ENCODE measurements around the gene SRRD. TPM values are rescaled to one million over a fixed set of nuclear protein-coding genes. Genes with fewer than 3 reads are reported as not detected.
A peak's percentile ranks its signal among the peaks of the same experiment; 100 is the strongest.
"Not testable (repeated sequence)": the region's sequence is repeated elsewhere in the genome, so short reads cannot be mapped to it uniquely, and the experiment has no call there.

Gene SRRD
- total and polyA plus RNA-seq, 2 of the 8 experiments (the other 6 are each of a cell fraction or from before 2014, with no cell fraction given): 17.1 to 25.3 TPM

DNA sequence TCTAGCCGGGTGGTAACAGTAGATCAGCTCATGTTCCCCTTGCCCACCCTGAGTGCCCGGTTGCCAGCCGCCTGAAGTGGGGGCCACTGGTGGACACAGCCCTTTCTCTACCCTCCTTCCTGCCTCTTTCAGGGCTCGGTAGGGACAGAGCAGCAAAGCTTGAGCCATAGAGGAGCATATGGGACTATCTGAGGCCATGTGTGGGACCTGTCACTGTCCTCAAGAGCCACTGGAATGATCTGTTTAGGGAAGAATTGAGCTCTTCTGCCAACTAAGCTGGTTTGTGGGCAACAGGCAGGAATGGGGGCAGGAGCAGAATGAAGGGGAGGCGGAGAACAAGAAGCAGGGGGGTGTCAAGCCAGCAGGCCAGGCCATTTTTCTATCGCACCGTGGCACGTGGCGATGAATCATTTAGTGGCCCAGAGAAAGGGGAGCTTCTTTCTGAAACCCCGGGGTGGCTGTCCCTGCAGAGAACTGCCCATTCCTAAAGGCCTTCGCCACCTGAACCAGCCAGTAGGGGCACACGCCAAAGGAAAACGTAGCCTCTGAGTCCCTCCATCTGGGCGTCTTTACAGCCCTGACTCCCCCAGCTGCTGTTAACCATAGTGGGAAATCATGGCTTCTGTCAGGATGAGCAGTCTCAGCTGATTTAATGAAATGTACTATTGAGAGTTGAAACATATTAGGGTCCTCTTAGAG, 45.8 kb upstream of the SRRD start (continued):
- TF ChIP-seq, protein P1, sequence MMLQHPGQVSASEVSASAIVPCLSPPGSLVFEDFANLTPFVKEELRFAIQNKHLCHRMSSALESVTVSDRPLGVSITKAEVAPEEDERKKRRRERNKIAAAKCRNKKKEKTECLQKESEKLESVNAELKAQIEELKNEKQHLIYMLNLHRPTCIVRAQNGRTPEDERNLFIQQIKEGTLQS (IDR thresholded peaks at IDR 0.05; ENCODE audit: insufficient read depth, low read depth, low read length): no peak
- TF ChIP-seq RAD21 (IDR thresholded peaks at IDR 0.05 in 1 of 2, conservative IDR thresholded peaks at IDR 0.05 in 1 of 2; ENCODE audit: low read depth in 2 of 2, low read length in 2 of 2): peak in 1 of 2 experiments; percentile 30; a peak in 2 of 4 replicates

DNA sequence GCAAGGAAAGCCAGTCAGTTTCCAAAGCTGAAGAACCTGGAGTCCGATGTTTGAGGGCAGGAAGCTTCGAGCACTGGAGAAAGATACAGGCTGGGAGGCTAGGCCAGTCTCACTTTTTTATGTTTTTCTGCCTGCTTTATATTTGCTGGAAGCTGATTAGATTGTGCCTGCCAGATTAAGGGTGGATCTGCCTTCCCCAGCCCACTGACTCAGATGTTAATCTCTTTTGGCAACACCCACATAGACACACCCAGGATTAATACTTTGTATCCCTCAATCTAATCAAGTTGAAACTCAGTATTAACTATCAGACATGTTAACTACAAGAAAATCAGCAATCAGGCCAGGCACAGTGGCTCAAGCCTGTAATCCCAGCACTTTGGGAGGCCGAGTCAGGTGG, 44.9 kb upstream of the SRRD start:
- not testable (repeated sequence) for H2BK5ac ChIP-seq (ENCODE audit: low read depth, low read length); H2BK12ac ChIP-seq (ENCODE audit: low read depth, low read length); H3K79me2 ChIP-seq (ENCODE audit: control insufficient read depth in 1 of 2, insufficient read depth in 2 of 2, low read length in 2 of 2); H2BK15ac ChIP-seq (ENCODE audit: low read length); H2BK20ac ChIP-seq (ENCODE audit: low read length); H3K27me3 ChIP-seq (replicated peaks in 1 of 4; ENCODE audit: control insufficient read depth in 3 of 4, extremely low read depth in 1 of 4, insufficient read depth in 3 of 4, low read length in 3 of 4); H3K4me2 ChIP-seq (ENCODE audit: insufficient read depth in 1 of 2, low read depth in 2 of 2, low read length in 2 of 2); H2BK120ac ChIP-seq (replicated peaks; ENCODE audit: low read depth, low read length); H3K36me3 ChIP-seq (ENCODE audit: control insufficient read depth in 2 of 4, insufficient read depth in 4 of 4, low read length in 3 of 4); H3K4me3 ChIP-seq (ENCODE audit: extremely low read depth in 1 of 4, insufficient read depth in 2 of 4, low read depth in 3 of 4, low read length in 4 of 4); H2AFZ ChIP-seq (ENCODE audit: low read length); H2AK5ac ChIP-seq (ENCODE audit: low read depth, low read length); H3K4me1 ChIP-seq (replicated peaks in 1 of 4; ENCODE audit: control insufficient read depth in 3 of 4, insufficient read depth in 4 of 4, low read length in 3 of 4); H3K9ac ChIP-seq (replicated peaks in 1 of 4; ENCODE audit: extremely low read depth in 1 of 4, low read depth in 3 of 4, low read length in 3 of 4); H3K4ac ChIP-seq (replicated peaks; ENCODE audit: insufficient read length, low read depth, low read length); H4K8ac ChIP-seq (ENCODE audit: extremely low read depth, insufficient read depth, low read length); FAIRE-seq; H4K91ac ChIP-seq (replicated peaks; ENCODE audit: insufficient read length, low read length); H3K23ac ChIP-seq (ENCODE audit: insufficient read length); H3K23me2 ChIP-seq (ENCODE audit: low read depth, low read length); DNase-seq (ENCODE audit: low read depth in 1 of 2, low spot score in 2 of 2); H3K18ac ChIP-seq (ENCODE audit: extremely low read depth, low read length); H3K9me3 ChIP-seq (ENCODE audit: insufficient read depth in 2 of 2, low read depth in 1 of 2, low read length in 1 of 2); H3K14ac ChIP-seq (ENCODE audit: insufficient read length); H3K56ac ChIP-seq (replicated peaks; ENCODE audit: insufficient read length, low read depth, low read length); H4K5ac ChIP-seq (ENCODE audit: insufficient read length, low read depth, low read length); H3K27ac ChIP-seq (ENCODE audit: low read depth, low read length)
- CTCF ChIA-PET (ENCODE audit: partially characterized antibody): interaction anchor here (0.6 to 3.9 kb wide), 10 partner anchors 9 to 213 kb away, joined by 3 to 23 read pairs (median 4); no protein-coding TSS in a partner anchor
- WGBS, 2 experiments (ENCODE audit: extremely low coverage in 1 of 2, insufficient coverage in 1 of 2, insufficient read length in 1 of 2, insufficient replicate concordance in 2 of 2, low coverage in 1 of 2, low lambda C conversion rate in 2 of 2, missing lambda C conversion rate in 1 of 2): 94% methylated on average over 3 of the region's 3 CpGs; no CpG with 5 or more reads in 1 of the 2 experiments
- POLR2A ChIA-PET (ENCODE audit: partially characterized antibody): interaction anchor here (0.6 to 5.1 kb wide), 4 partner anchors 9 to 145 kb away, joined by 3 to 14 read pairs (median 7); partner anchors contain the start of genes ASPHD2, HPS4 and SRRD
- peaks cover 11% of the 10 kb centered on the region for H3K79me1 ChIP-seq (ENCODE audit: low read depth, low read length)
- H4K20me1 ChIP-seq (replicated peaks in 1 of 2; ENCODE audit: control insufficient read depth in 1 of 2, insufficient read depth in 2 of 2, low read length in 2 of 2): peaks cover 3 to 11% of the 10 kb centered on the region in 2 experiments
